Panc1 (cell line): Measurements from ENCODE around the gene PCBD1.
"Not testable (repeated sequence)": the region's sequence is repeated elsewhere in the genome, so short reads cannot be mapped to it uniquely, and the experiment has no call there.

Experiments
- TF ChIP-seq, protein P1 (sequence below): fragments of 450-650 bp; IDR thresholded peaks from 2 replicates; pipeline ENCODE4 v1.5.1; 2017; ENCODE audit warnings: mild to moderate bottlenecking
- TF ChIP-seq, protein P2 (sequence below), 2 experiments: IDR thresholded peaks; 2 replicates each; pipeline ENCODE4 v1.6.1; 2011 to 2012; ENCODE audit warnings: low read depth in 2 of 2, control low read depth in 1 of 2, low read length in 1 of 2, mild to moderate bottlenecking in 1 of 2, moderate library complexity in 1 of 2; ENCODE audit not compliant: insufficient read depth in 1 of 2

DNA sequence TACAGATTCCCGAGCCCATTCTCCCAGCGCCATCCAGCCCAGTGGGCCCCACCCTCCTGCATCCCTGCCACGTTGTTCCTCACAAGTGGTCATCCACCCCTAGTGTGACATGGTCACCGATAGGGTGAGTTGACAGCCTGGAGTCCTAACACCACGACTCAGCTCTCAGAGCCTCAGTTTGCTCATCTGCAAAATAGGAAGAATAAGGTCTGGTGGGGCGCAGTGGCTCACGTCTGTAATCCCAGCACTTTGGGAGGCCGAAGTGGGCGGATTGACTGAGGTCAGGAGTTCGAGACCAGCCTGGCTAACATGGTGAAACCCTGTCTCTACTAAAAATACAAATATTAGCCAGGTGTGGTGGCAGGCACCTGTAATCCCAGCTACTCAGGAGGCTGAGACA lies 31.5 kb upstream of the PCBD1 start:
- TF ChIP-seq, protein P1, sequence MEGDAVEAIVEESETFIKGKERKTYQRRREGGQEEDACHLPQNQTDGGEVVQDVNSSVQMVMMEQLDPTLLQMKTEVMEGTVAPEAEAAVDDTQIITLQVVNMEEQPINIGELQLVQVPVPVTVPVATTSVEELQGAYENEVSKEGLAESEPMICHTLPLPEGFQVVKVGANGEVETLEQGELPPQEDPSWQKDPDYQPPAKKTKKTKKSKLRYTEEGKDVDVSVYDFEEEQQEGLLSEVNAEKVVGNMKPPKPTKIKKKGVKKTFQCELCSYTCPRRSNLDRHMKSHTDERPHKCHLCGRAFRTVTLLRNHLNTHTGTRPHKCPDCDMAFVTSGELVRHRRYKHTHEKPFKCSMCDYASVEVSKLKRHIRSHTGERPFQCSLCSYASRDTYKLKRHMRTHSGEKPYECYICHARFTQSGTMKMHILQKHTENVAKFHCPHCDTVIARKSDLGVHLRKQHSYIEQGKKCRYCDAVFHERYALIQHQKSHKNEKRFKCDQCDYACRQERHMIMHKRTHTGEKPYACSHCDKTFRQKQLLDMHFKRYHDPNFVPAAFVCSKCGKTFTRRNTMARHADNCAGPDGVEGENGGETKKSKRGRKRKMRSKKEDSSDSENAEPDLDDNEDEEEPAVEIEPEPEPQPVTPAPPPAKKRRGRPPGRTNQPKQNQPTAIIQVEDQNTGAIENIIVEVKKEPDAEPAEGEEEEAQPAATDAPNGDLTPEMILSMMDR: not testable (repeated sequence)
- TF ChIP-seq, protein P2, sequence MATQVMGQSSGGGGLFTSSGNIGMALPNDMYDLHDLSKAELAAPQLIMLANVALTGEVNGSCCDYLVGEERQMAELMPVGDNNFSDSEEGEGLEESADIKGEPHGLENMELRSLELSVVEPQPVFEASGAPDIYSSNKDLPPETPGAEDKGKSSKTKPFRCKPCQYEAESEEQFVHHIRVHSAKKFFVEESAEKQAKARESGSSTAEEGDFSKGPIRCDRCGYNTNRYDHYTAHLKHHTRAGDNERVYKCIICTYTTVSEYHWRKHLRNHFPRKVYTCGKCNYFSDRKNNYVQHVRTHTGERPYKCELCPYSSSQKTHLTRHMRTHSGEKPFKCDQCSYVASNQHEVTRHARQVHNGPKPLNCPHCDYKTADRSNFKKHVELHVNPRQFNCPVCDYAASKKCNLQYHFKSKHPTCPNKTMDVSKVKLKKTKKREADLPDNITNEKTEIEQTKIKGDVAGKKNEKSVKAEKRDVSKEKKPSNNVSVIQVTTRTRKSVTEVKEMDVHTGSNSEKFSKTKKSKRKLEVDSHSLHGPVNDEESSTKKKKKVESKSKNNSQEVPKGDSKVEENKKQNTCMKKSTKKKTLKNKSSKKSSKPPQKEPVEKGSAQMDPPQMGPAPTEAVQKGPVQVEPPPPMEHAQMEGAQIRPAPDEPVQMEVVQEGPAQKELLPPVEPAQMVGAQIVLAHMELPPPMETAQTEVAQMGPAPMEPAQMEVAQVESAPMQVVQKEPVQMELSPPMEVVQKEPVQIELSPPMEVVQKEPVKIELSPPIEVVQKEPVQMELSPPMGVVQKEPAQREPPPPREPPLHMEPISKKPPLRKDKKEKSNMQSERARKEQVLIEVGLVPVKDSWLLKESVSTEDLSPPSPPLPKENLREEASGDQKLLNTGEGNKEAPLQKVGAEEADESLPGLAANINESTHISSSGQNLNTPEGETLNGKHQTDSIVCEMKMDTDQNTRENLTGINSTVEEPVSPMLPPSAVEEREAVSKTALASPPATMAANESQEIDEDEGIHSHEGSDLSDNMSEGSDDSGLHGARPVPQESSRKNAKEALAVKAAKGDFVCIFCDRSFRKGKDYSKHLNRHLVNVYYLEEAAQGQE (IDR thresholded peaks at IDR 0.05; ENCODE audit: insufficient read depth in 1 of 2, low read depth in 2 of 2, low read length in 1 of 2): not testable (repeated sequence)
